SK-N-MC (cell line): ENCODE results near the gene CXCR6.

Source experiments
- EZH2 ChIP-seq: fragments of 200-600 bp; sonication (generic); IDR thresholded peaks from one replicate; pipeline ENCODE4 v1.6.1; 2017; ENCODE audit warnings: antibody characterized with exemption
- FOXP2 ChIP-seq: optimal IDR thresholded peaks from 2 replicates; pipeline ENCODE3; 2011; ENCODE audit warnings: mild to moderate bottlenecking, moderate library complexity; ENCODE audit not compliant: insufficient read depth; ENCODE audit errors: extremely low read length, control extremely low read depth
- POLR2AphosphoS5 ChIP-seq: IDR thresholded peaks from 2 replicates; pipeline ENCODE4 v1.6.1; 2012; ENCODE audit warnings: mild to moderate bottlenecking, low read depth, low read length, borderline replicate concordance

- TF ChIP-seq EZH2 (no peak), POLR2AphosphoS5 (no peak), FOXP2 (no peak)
Observed at GRCh38 chr3:45966950-45967640, 23.8 kb downstream of the CXCR6 start.
